Endometrial microvascular endothelial cells (primary cell): ENCODE results near the gene AIG1. TPM values are rescaled to one million over a fixed set of nuclear protein-coding genes. Genes with fewer than 3 reads are reported as not detected.

ENCODE experiments used
- in situ Hi-C: cut with HindIII; loops from 2 replicates; pipeline ENCODE4 v1.10.0; 2017; ENCODE audit warnings: low sequenced_read_pairs, low pct_unique_long_range_greater_than_20kb; ENCODE audit errors: inconsistent ontology term
- total RNA-seq: library from RNA; depleted of rRNA; stranded (reverse); fragments of >200 nt; gene quantifications from one replicate; pipeline ENCODE4 v1.2.3, GENCODE V29; 2015; ENCODE audit errors: inconsistent ontology term

AIG1 gene
- total RNA-seq, 1 donor from 2014 or later, result 24.8 TPM

GRCh38 chr6:143176090-143177021 is 115.7 kb downstream of the AIG1 start:
- in situ Hi-C loops, result no loop called here

GRCh38 chr6:143177706-143178105 is 117.0 kb downstream of the AIG1 start:
- in situ Hi-C loops, result no loop called here

GRCh38 chr6:143179096-143179495 is 118.4 kb downstream of the AIG1 start:
- in situ Hi-C loops, result no loop called here

- in situ Hi-C loops, result no loop called here
Observed at GRCh38 chr6:143179901-143180612, 119.4 kb downstream of the AIG1 start.

- in situ Hi-C loops, result no loop called here
Observed at GRCh38 chr6:143180826-143181225, 120.1 kb downstream of the AIG1 start.

GRCh38 chr6:143183666-143184065 is 123.0 kb downstream of the AIG1 start:
- in situ Hi-C loops, result no loop called here

GRCh38 chr6:143185288-143185687 is 124.6 kb downstream of the AIG1 start:
- in situ Hi-C loops, result no loop called here

GRCh38 chr6:143187238-143187923 is 126.7 kb downstream of the AIG1 start:
- in situ Hi-C loops, result no loop called here

GRCh38 chr6:143188292-143188691 is 127.6 kb downstream of the AIG1 start:
- in situ Hi-C loops, result no loop called here

GRCh38 chr6:143191361-143191760 is 130.7 kb downstream of the AIG1 start:
- in situ Hi-C loops, result no loop called here

GRCh38 chr6:143192766-143193165 is 132.1 kb downstream of the AIG1 start:
- in situ Hi-C loops, result no loop called here

- in situ Hi-C loops, result no loop called here
Observed at GRCh38 chr6:143193571-143194094, 132.9 kb downstream of the AIG1 start.

GRCh38 chr6:143194095-143194589 is 133.5 kb downstream of the AIG1 start:
- in situ Hi-C loops, result no loop called here

- in situ Hi-C loops, result no loop called here
Observed at GRCh38 chr6:143195349-143195845, 134.7 kb downstream of the AIG1 start.

GRCh38 chr6:143196525-143197225 is 136.0 kb downstream of the AIG1 start:
- in situ Hi-C loops, result no loop called here

- in situ Hi-C loops, result no loop called here
Observed at GRCh38 chr6:143197377-143197776, 136.7 kb downstream of the AIG1 start.

- in situ Hi-C loops, result no loop called here
Observed at GRCh38 chr6:143198312-143198711, 137.6 kb downstream of the AIG1 start.

GRCh38 chr6:143199291-143199690 is 138.6 kb downstream of the AIG1 start:
- in situ Hi-C loops, result no loop called here
